Liver (tissue), 3 donors: ENCODE results near the gene KCNMA1.

Experiments
- ATF3 ChIP-seq: IDR thresholded peaks from 2 replicates; pipeline ENCODE4 v1.6.1; 2016; ENCODE audit warnings: antibody characterized with exemption
- CTCF ChIP-seq: fragments of 150-350 bp; IDR thresholded peaks from 2 replicates; pipeline ENCODE4 v1.5.1; 2017; ENCODE audit warnings: improper control_type of control experiment, low read depth, low read length; ENCODE audit not compliant: missing input control
- EGR1 ChIP-seq, 2 donors: IDR thresholded peaks; 2 replicates each; pipeline ENCODE4 v1.6.1; 2016 to 2018; ENCODE audit warnings: antibody characterized with exemption in 2 of 2, low read depth in 2 of 2
- GABPA ChIP-seq, 2 donors: IDR thresholded peaks in 1 of 2; conservative IDR thresholded peaks in 1 of 2; 2 replicates each; pipeline ENCODE4 v1.6.1; 2016; ENCODE audit warnings: antibody characterized with exemption in 2 of 2, mild to moderate bottlenecking in 1 of 2, moderate library complexity in 1 of 2
- HNF4G ChIP-seq: IDR thresholded peaks from 2 replicates; pipeline ENCODE4 v1.6.1; 2016; ENCODE audit warnings: antibody characterized with exemption
- REST ChIP-seq: IDR thresholded peaks from 2 replicates; pipeline ENCODE4 v1.6.1; 2016; ENCODE audit warnings: antibody characterized with exemption, mild to moderate bottlenecking
- SP1 ChIP-seq: IDR thresholded peaks from 2 replicates; pipeline ENCODE4 v1.6.1; 2018; ENCODE audit warnings: antibody characterized with exemption, mild to moderate bottlenecking
- TAF1 ChIP-seq: conservative IDR thresholded peaks from 2 replicates; pipeline ENCODE4 v1.6.1; 2016; ENCODE audit warnings: antibody characterized with exemption, mild to moderate bottlenecking
- YY1 ChIP-seq: IDR thresholded peaks from 2 replicates; pipeline ENCODE4 v1.6.1; 2016; ENCODE audit warnings: antibody characterized with exemption, mild to moderate bottlenecking
- ZBTB33 ChIP-seq: IDR thresholded peaks from 2 replicates; pipeline ENCODE4 v1.6.1; 2016; ENCODE audit warnings: antibody characterized with exemption
- donor health status: healthy.
- donor health status: healthy.

- TF ChIP-seq GABPA (IDR thresholded peaks at IDR 0.05 in 1 of 2, conservative IDR thresholded peaks at IDR 0.05 in 1 of 2) = no peak
- TF ChIP-seq CTCF = no peak
- TF ChIP-seq ZBTB33 = no peak
- TF ChIP-seq SP1 = no peak
- TF ChIP-seq REST = no peak
- no peak for TF ChIP-seq HNF4G
- TF ChIP-seq TAF1 = no peak
- TF ChIP-seq YY1 = no peak
- TF ChIP-seq EGR1 (IDR thresholded peaks at IDR 0.05; ENCODE audit: low read depth in 2 of 2) = no peak
- TF ChIP-seq ATF3 = no peak
Measured at GRCh38 chr10:77686650-77687417, 49.2 kb upstream of the KCNMA1 start.
